Measurements from ENCODE around the gene DNAJB9.

GRCh38 chr7:108598153-108598552 lies 28.5 kb downstream of the DNAJB9 start:
- TF ChIP-seq CTCF (IDR thresholded peaks at IDR 0.05): no peak
- no peak for TF ChIP-seq POLR2AphosphoS5 (IDR thresholded peaks at IDR 0.05)

All from upper lobe of left lung (tissue), 4 donors.